Osteoblast (primary cell): Measurements from ENCODE around the gene AGPAT4. TPM values are rescaled to one million over a fixed set of nuclear protein-coding genes. Genes with fewer than 3 reads are reported as not detected.

Source experiments
- DNase-seq: peaks from one replicate; pipeline ENCODE4 v3.0.0; 2011; ENCODE audit warnings: low spot score, mixed read lengths; ENCODE audit not compliant: insufficient read length; ENCODE audit errors: missing footprints
- H2AFZ ChIP-seq: 2 replicates; pipeline ENCODE4 v1.6.0; 2011; ENCODE audit warnings: mild to moderate bottlenecking, low read length
- H3K27ac ChIP-seq: 2 replicates; pipeline ENCODE4 v1.5.1; 2011; ENCODE audit warnings: mild to moderate bottlenecking, low read depth, low read length, moderate library complexity
- H3K27me3 ChIP-seq: 2 replicates; pipeline ENCODE4 v1.6.0; 2012; ENCODE audit warnings: mild to moderate bottlenecking, control low read depth, inconsistent platforms, low read length, moderate library complexity; ENCODE audit not compliant: insufficient read depth
- H3K36me3 ChIP-seq: 2 replicates; pipeline ENCODE4 v1.5.1; 2011; ENCODE audit warnings: mild to moderate bottlenecking, low read length, control low read depth, moderate library complexity; ENCODE audit not compliant: insufficient read depth
- H3K4me1 ChIP-seq: 2 replicates; pipeline ENCODE4 v1.5.1; 2011; ENCODE audit warnings: mild to moderate bottlenecking, low read length, control low read depth, moderate library complexity; ENCODE audit not compliant: insufficient read depth
- H3K4me2 ChIP-seq: 2 replicates; pipeline ENCODE4 v1.6.0; 2011; ENCODE audit warnings: mild to moderate bottlenecking, low read length; ENCODE audit not compliant: insufficient read depth
- H3K4me3 ChIP-seq: fragments of 200-600 bp; sonication (generic); 3 replicates; pipeline ENCODE4 v1.5.1; 2012; ENCODE audit warnings: mild to moderate bottlenecking, low read length, inconsistent platforms; ENCODE audit not compliant: insufficient read depth
- H3K79me2 ChIP-seq: 2 replicates; pipeline ENCODE4 v1.6.0; 2012; ENCODE audit warnings: mild to moderate bottlenecking, low read length, control low read depth, inconsistent platforms; ENCODE audit not compliant: insufficient read depth
- H3K9me3 ChIP-seq: 2 replicates; pipeline ENCODE4 v1.5.1; 2011; ENCODE audit warnings: low read depth, low read length, control low read depth
- H4K20me1 ChIP-seq: 2 replicates; pipeline ENCODE4 v1.6.0; 2012; ENCODE audit warnings: mild to moderate bottlenecking, low read length, control low read depth; ENCODE audit not compliant: insufficient read depth
- CTCF ChIP-seq: IDR thresholded peaks from 2 replicates; pipeline ENCODE4 v1.5.1; 2011; ENCODE audit warnings: mild to moderate bottlenecking, low read depth, low read length, moderate library complexity; ENCODE audit errors: extremely low read depth
- total RNA-seq: library from RNA; depleted of rRNA; stranded (reverse); fragments of >200 nt; gene quantifications from 2 replicates; pipeline ENCODE4 v1.2.3, GENCODE V29; 2012

Gene AGPAT4
- total RNA-seq, 1 donor = 13.8 TPM

- H2AFZ ChIP-seq = no peak overlapping the region
- no peak overlapping the region for H3K4me2 ChIP-seq
- peaks cover 9% of the 10 kb centered on the region for H3K36me3 ChIP-seq
- TF ChIP-seq CTCF = no peak
- H3K27ac ChIP-seq = no peak overlapping the region
- no peaks in the 10 kb centered on the region for H3K79me2 ChIP-seq
- H3K9me3 ChIP-seq = no peaks in the 10 kb centered on the region
- no peaks in the 10 kb centered on the region for H3K27me3 ChIP-seq
- peaks cover 12% of the 10 kb centered on the region for H3K4me1 ChIP-seq
- no peak overlapping the region for H3K4me3 ChIP-seq
- peak; percentile 89 for DNase-seq
- no peaks in the 10 kb centered on the region for H4K20me1 ChIP-seq
Measured at GRCh38 chr6:161137839-161138542, 135.9 kb downstream of the AGPAT4 start.

- Histone ChIP-seq H4K20me1 (no peaks in the 10 kb centered on the region), H3K9me3 (no peaks in the 10 kb centered on the region), H2AFZ (no peak overlapping the region), H3K4me2 (no peak overlapping the region), H3K36me3 (peaks cover 13% of the 10 kb centered on the region), H3K27me3 (no peaks in the 10 kb centered on the region), H3K27ac (no peak overlapping the region), H3K79me2 (no peaks in the 10 kb centered on the region), H3K4me1 (peaks cover 12% of the 10 kb centered on the region), H3K4me3 (no peak overlapping the region)
- no peak for DNase-seq
- TF ChIP-seq CTCF = no peak
Measured at GRCh38 chr6:161137320-161137719, 136.5 kb downstream of the AGPAT4 start.

- Histone ChIP-seq H3K36me3 (peaks cover 14% of the 10 kb centered on the region), H3K9me3 (no peaks in the 10 kb centered on the region), H3K27me3 (no peaks in the 10 kb centered on the region), H4K20me1 (no peaks in the 10 kb centered on the region), H3K79me2 (no peaks in the 10 kb centered on the region), H3K4me1 (peaks cover 12% of the 10 kb centered on the region), H3K27ac (no peak overlapping the region), H3K4me2 (no peak overlapping the region), H3K4me3 (no peak overlapping the region), H2AFZ (no peak overlapping the region)
- TF ChIP-seq CTCF = no peak
- no peak for DNase-seq
Measured at GRCh38 chr6:161136655-161137054, 137.2 kb downstream of the AGPAT4 start.

- Histone ChIP-seq H3K4me2 (no peak overlapping the region), H3K79me2 (no peaks in the 10 kb centered on the region), H3K36me3 (peaks cover 14% of the 10 kb centered on the region), H2AFZ (no peak overlapping the region), H3K4me1 (peaks cover 8% of the 10 kb centered on the region), H3K27me3 (no peaks in the 10 kb centered on the region), H3K27ac (no peak overlapping the region), H3K9me3 (no peaks in the 10 kb centered on the region), H4K20me1 (no peaks in the 10 kb centered on the region), H3K4me3 (no peak overlapping the region)
- TF ChIP-seq CTCF = no peak
- peak; percentile 70 for DNase-seq
Measured at GRCh38 chr6:161135695-161136591, 137.9 kb downstream of the AGPAT4 start.
